Neural progenitor cell (in vitro differentiated cells): ENCODE results near the gene WDR27. TPM values are rescaled to one million over a fixed set of nuclear protein-coding genes. Genes with fewer than 3 reads are reported as not detected.

Source experiments
- DNase-seq: peaks from one replicate; pipeline ENCODE4 v3.0.0-alpha.2; 2016; ENCODE audit warnings: low spot score
- H2AFZ ChIP-seq: fragments of 200-600 bp; sonication (generic); replicated peaks from 2 replicates; pipeline ENCODE4 v1.6.1; 2016; ENCODE audit warnings: antibody characterized with exemption
- H3F3A ChIP-seq: fragments of 200-600 bp; sonication (generic); 2 replicates; pipeline ENCODE4 v1.6.1; 2016; ENCODE audit warnings: antibody characterized with exemption, low read depth
- H3K27ac ChIP-seq: fragments of 200-600 bp; sonication (generic); 2 replicates; pipeline ENCODE4 v1.5.1; 2016; ENCODE audit warnings: mild to moderate bottlenecking
- H3K27me3 ChIP-seq: fragments of 200-600 bp; sonication (generic); 2 replicates; pipeline ENCODE4 v1.6.1; 2016; ENCODE audit warnings: mild to moderate bottlenecking, moderate library complexity
- H3K36me3 ChIP-seq: fragments of 200-600 bp; sonication (generic); 2 replicates; pipeline ENCODE4 v1.5.1; 2016
- H3K4me1 ChIP-seq: fragments of 200-600 bp; sonication (generic); 2 replicates; pipeline ENCODE4 v1.6.1; 2016; ENCODE audit warnings: mixed run types
- H3K4me2 ChIP-seq: fragments of 200-600 bp; sonication (generic); 2 replicates; pipeline ENCODE4 v1.6.1; 2016
- H3K4me3 ChIP-seq: fragments of 200-600 bp; sonication (generic); 2 replicates; pipeline ENCODE4 v1.5.1; 2016
- H3K79me2 ChIP-seq: fragments of 200-600 bp; sonication (generic); 2 replicates; pipeline ENCODE4 v1.6.1; 2016; ENCODE audit warnings: low read depth
- H3K9ac ChIP-seq: fragments of 200-600 bp; sonication (generic); 2 replicates; pipeline ENCODE4 v1.6.1; 2016
- H3K9me3 ChIP-seq: fragments of 200-600 bp; sonication (generic); 2 replicates; pipeline ENCODE4 v1.5.1; 2016; ENCODE audit warnings: low read depth
- H4K20me1 ChIP-seq: fragments of 200-600 bp; sonication (generic); 2 replicates; pipeline ENCODE4 v1.6.1; 2016; ENCODE audit warnings: low read depth
- H3K27ac Mint-ChIP-seq: 3 replicates; pipeline ENCODE4 v1.8.0; 2021; ENCODE audit warnings: mixed read lengths
- H3K27me3 Mint-ChIP-seq: 2 replicates; pipeline ENCODE4 v1.8.0; 2022; ENCODE audit warnings: low read depth, mild to moderate bottlenecking, inconsistent platforms, moderate library complexity, mixed read lengths; ENCODE audit not compliant: insufficient read depth
- H3K36me3 Mint-ChIP-seq: 3 replicates; pipeline ENCODE4 v1.8.0; 2021; ENCODE audit warnings: mixed read lengths
- H3K4me1 Mint-ChIP-seq: 3 replicates; pipeline ENCODE4 v1.8.0; 2021; ENCODE audit warnings: mixed read lengths
- H3K4me3 Mint-ChIP-seq: 3 replicates; pipeline ENCODE4 v1.8.0; 2021; ENCODE audit warnings: mild to moderate bottlenecking, moderate library complexity, mixed read lengths
- H3K9me3 Mint-ChIP-seq: 3 replicates; pipeline ENCODE4 v1.8.0; 2020; ENCODE audit warnings: mixed read lengths
- CTCF ChIP-seq: fragments of 200-600 bp; sonication (generic); IDR thresholded peaks from 2 replicates; pipeline ENCODE4 v1.5.1; 2017; ENCODE audit warnings: antibody characterized with exemption, mild to moderate bottlenecking
- EZH2 ChIP-seq: fragments of 200-600 bp; sonication (generic); IDR thresholded peaks from 2 replicates; pipeline ENCODE4 v1.6.1; 2017; ENCODE audit warnings: antibody characterized with exemption, mild to moderate bottlenecking, moderate library complexity
- EZH2phosphoT487 ChIP-seq: fragments of 200-600 bp; sonication (generic); IDR thresholded peaks from 2 replicates; pipeline ENCODE4 v1.6.1; 2017; ENCODE audit warnings: antibody characterized with exemption
- total RNA-seq: library from RNA; depleted of rRNA; stranded (reverse); fragments of >200 nt; gene quantifications from 2 replicates; pipeline ENCODE4 v1.2.3, GENCODE V29; 2015; ENCODE audit warnings: low replicate concordance

WDR27 gene
- total RNA-seq, 1 donor from 2014 or later = 69.0 TPM

GRCh38 chr6:169539176-169539897 lies 162.5 kb downstream of the WDR27 start:
- Histone ChIP-seq H3F3A (no peaks in the 10 kb centered on the region), H3K9me3 (no peaks in the 10 kb centered on the region), H3K4me3 (no peak overlapping the region), H3K4me1 (no peaks in the 10 kb centered on the region), H3K27me3 (no peaks in the 10 kb centered on the region), H3K79me2 (no peaks in the 10 kb centered on the region), H3K36me3 (peaks cover under 1% of the 10 kb centered on the region), H3K4me2 (no peak overlapping the region), H2AFZ (no peak overlapping the region), H3K27ac (no peak overlapping the region), H3K9ac (no peak overlapping the region), H4K20me1 (no peaks in the 10 kb centered on the region)
- no peak overlapping the region for H3K27ac Mint-ChIP-seq
- peaks cover 13% of the 10 kb centered on the region for H3K36me3 Mint-ChIP-seq
- DNase-seq = no peak
- TF ChIP-seq EZH2 (no peak), CTCF (no peak), EZH2phosphoT487 (no peak)
- H3K9me3 Mint-ChIP-seq = peaks cover 19% of the 10 kb centered on the region
- H3K4me3 Mint-ChIP-seq = no peak overlapping the region
- peaks cover 4% of the 10 kb centered on the region for H3K27me3 Mint-ChIP-seq
- H3K4me1 Mint-ChIP-seq = no peaks in the 10 kb centered on the region

- Histone ChIP-seq H3F3A (no peaks in the 10 kb centered on the region), H3K9ac (no peak overlapping the region), H2AFZ (no peak overlapping the region), H3K4me2 (no peak overlapping the region), H3K27ac (no peak overlapping the region), H3K79me2 (no peaks in the 10 kb centered on the region), H3K27me3 (no peaks in the 10 kb centered on the region), H3K9me3 (peaks cover 6% of the 10 kb centered on the region), H3K36me3 (peaks cover 4% of the 10 kb centered on the region), H3K4me3 (no peak overlapping the region), H4K20me1 (no peaks in the 10 kb centered on the region), H3K4me1 (no peaks in the 10 kb centered on the region)
- H3K27me3 Mint-ChIP-seq = peaks cover 4% of the 10 kb centered on the region
- TF ChIP-seq CTCF (no peak), EZH2 (no peak), EZH2phosphoT487 (no peak)
- peaks cover 33% of the 10 kb centered on the region for H3K9me3 Mint-ChIP-seq
- H3K4me1 Mint-ChIP-seq = no peaks in the 10 kb centered on the region
- no peak for DNase-seq
- H3K4me3 Mint-ChIP-seq = no peak overlapping the region
- H3K36me3 Mint-ChIP-seq = peaks cover 20% of the 10 kb centered on the region
- no peak overlapping the region for H3K27ac Mint-ChIP-seq
Measured at GRCh38 chr6:169536446-169537170, 165.2 kb downstream of the WDR27 start.

- no peak for DNase-seq
- H3K27me3 Mint-ChIP-seq = peaks cover 2% of the 10 kb centered on the region
- H3K36me3 Mint-ChIP-seq = peaks cover 18% of the 10 kb centered on the region
- Histone ChIP-seq H3K36me3 (peaks cover 4% of the 10 kb centered on the region), H3K79me2 (no peaks in the 10 kb centered on the region), H3F3A (no peaks in the 10 kb centered on the region), H4K20me1 (no peaks in the 10 kb centered on the region), H3K4me3 (no peak overlapping the region), H3K9ac (no peak overlapping the region), H3K9me3 (peaks cover 6% of the 10 kb centered on the region), H3K27ac (no peak overlapping the region), H3K4me1 (no peaks in the 10 kb centered on the region), H3K4me2 (no peak overlapping the region), H3K27me3 (no peaks in the 10 kb centered on the region), H2AFZ (no peak overlapping the region)
- no peak overlapping the region for H3K27ac Mint-ChIP-seq
- TF ChIP-seq CTCF (no peak), EZH2phosphoT487 (no peak), EZH2 (no peak)
- H3K4me1 Mint-ChIP-seq = no peaks in the 10 kb centered on the region
- peaks cover 33% of the 10 kb centered on the region for H3K9me3 Mint-ChIP-seq
- H3K4me3 Mint-ChIP-seq = no peak overlapping the region
Measured at GRCh38 chr6:169534039-169534421, 167.8 kb downstream of the WDR27 start.
